Raji (cell line): ENCODE data around the gene CORO1C.

Source experiments
- POLR2A ChIP-seq: IDR thresholded peaks from 2 replicates; pipeline ENCODE4 v1.6.1; 2011; ENCODE audit warnings: low read depth, low read length, control low read depth; ENCODE audit not compliant: insufficient read depth

CORO1C gene

GRCh38 chr12:108681317-108681716 lies 50.0 kb downstream of the CORO1C start:
- no peak for TF ChIP-seq POLR2A

- no peak for TF ChIP-seq POLR2A
Measured at GRCh38 chr12:108679106-108679681, 52.1 kb downstream of the CORO1C start.

GRCh38 chr12:108678104-108678730 lies 53.1 kb downstream of the CORO1C start:
- no peak for TF ChIP-seq POLR2A

- no peak for TF ChIP-seq POLR2A
Measured at GRCh38 chr12:108677381-108677780, 53.9 kb downstream of the CORO1C start.

GRCh38 chr12:108676707-108677106 lies 54.6 kb downstream of the CORO1C start:
- TF ChIP-seq POLR2A = no peak

GRCh38 chr12:108675792-108676191 lies 55.5 kb downstream of the CORO1C start:
- TF ChIP-seq POLR2A = no peak

GRCh38 chr12:108672054-108672453 lies 59.3 kb downstream of the CORO1C start:
- TF ChIP-seq POLR2A = no peak

- TF ChIP-seq POLR2A = no peak
Measured at GRCh38 chr12:108671110-108671509, 60.2 kb downstream of the CORO1C start.

GRCh38 chr12:108670066-108670631 lies 61.2 kb downstream of the CORO1C start:
- no peak for TF ChIP-seq POLR2A

- no peak for TF ChIP-seq POLR2A
Measured at GRCh38 chr12:108668542-108668941, 62.8 kb downstream of the CORO1C start.

GRCh38 chr12:108668063-108668462 lies 63.3 kb downstream of the CORO1C start:
- TF ChIP-seq POLR2A = no peak

GRCh38 chr12:108667349-108667748 lies 64.0 kb downstream of the CORO1C start:
- no peak for TF ChIP-seq POLR2A

GRCh38 chr12:108666401-108666881 lies 64.9 kb downstream of the CORO1C start:
- no peak for TF ChIP-seq POLR2A

- TF ChIP-seq POLR2A = no peak
Measured at GRCh38 chr12:108665608-108666202, 65.6 kb downstream of the CORO1C start.

GRCh38 chr12:108664338-108665258 lies 66.7 kb downstream of the CORO1C start:
- TF ChIP-seq POLR2A = no peak
